Epithelial cell of esophagus (primary cell): Measurements from ENCODE around the gene OTUB1.
"Not testable (repeated sequence)": the region's sequence is repeated elsewhere in the genome, so short reads cannot be mapped to it uniquely, and the experiment has no call there.

Experiments used
- DNase-seq: peaks from one replicate; pipeline ENCODE4 v3.0.0; 2010; ENCODE audit warnings: low read depth
- H3K4me3 ChIP-seq: 2 replicates; pipeline ENCODE4 v1.5.1; 2011; ENCODE audit warnings: mild to moderate bottlenecking, low read length, control low read depth
- TF ChIP-seq, protein P1 (sequence below): IDR thresholded peaks from 2 replicates; pipeline ENCODE4 v1.5.1; 2011; ENCODE audit warnings: low read depth, mild to moderate bottlenecking, low read length, control low read depth, inconsistent platforms; ENCODE audit not compliant: insufficient read depth; ENCODE audit errors: missing control alignments

The OTUB1 gene

GRCh38 chr11:63961608-63962412, 24.4 kb upstream of the OTUB1 start:
- TF ChIP-seq, protein P1, sequence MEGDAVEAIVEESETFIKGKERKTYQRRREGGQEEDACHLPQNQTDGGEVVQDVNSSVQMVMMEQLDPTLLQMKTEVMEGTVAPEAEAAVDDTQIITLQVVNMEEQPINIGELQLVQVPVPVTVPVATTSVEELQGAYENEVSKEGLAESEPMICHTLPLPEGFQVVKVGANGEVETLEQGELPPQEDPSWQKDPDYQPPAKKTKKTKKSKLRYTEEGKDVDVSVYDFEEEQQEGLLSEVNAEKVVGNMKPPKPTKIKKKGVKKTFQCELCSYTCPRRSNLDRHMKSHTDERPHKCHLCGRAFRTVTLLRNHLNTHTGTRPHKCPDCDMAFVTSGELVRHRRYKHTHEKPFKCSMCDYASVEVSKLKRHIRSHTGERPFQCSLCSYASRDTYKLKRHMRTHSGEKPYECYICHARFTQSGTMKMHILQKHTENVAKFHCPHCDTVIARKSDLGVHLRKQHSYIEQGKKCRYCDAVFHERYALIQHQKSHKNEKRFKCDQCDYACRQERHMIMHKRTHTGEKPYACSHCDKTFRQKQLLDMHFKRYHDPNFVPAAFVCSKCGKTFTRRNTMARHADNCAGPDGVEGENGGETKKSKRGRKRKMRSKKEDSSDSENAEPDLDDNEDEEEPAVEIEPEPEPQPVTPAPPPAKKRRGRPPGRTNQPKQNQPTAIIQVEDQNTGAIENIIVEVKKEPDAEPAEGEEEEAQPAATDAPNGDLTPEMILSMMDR, result no peak
- H3K4me3 ChIP-seq, result no peak overlapping the region
- peak; percentile 82 for DNase-seq

DNA sequence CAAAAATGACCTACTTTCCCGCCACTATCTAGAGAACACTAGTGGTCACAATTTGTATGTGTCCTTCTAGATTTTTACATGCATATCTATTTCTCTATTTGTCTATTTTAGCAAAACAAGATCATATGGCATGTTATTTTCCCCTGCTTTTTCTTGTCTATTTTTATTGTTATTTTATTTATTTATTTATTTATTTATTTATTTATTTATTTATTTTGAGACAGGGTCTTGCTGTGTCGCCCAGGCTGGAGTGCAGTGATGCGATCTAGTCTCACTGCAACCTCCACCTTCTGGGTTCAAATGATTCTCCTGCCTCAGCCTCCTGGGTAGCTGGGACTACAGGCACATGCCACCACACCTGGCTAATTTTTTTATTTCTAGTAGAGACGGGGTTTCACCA, 22.3 kb upstream of the OTUB1 start:
- not testable (repeated sequence) for DNase-seq, H3K4me3 ChIP-seq

DNA sequence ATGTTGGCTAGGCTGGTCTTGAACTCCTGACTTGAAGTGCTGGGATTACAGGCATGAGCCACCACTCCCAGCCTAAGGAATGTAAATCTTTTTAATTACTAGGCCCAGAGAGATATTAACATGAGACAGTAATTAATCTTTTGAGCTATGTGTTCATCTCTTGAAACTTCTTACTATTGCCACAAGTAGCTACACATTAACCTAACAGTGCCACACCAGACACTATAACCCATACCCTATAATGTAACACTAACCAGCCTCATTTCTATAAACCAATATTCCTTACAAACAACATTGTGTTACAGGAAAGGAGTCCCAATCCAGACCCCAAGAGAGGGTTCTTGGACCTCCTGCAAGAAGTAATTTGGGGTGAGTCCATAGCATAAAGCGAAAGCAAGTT, 19.8 kb upstream of the OTUB1 start:
- no peak for DNase-seq
- H3K4me3 ChIP-seq, result no peak overlapping the region
- TF ChIP-seq, protein P1, result no peak

DNA sequence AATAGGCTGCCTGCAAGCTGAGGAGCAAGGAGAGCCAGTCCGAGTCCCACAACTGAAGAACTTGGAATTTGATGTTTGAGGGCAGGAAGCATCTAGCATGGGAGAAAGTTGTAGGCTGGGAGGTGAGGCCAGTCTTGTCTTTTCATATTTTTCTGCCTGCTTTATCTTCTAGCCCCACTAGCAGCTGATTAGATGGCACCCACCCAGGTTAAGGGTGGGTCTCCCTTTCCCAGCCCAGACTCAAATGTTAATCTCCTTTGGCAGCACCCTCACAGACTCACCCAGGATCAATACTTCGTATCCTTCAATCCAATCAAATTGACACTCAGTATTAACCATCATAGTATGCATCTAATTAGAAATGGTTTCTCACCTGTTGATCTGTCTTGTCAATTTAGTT, 16.8 kb upstream of the OTUB1 start:
- H3K4me3 ChIP-seq, result no peak overlapping the region
- no peak for DNase-seq
- TF ChIP-seq, protein P1, result no peak

- no peak overlapping the region for H3K4me3 ChIP-seq
- TF ChIP-seq, protein P1, result no peak
- no peak for DNase-seq
Measured at GRCh38 chr11:63970902-63971301, 15.3 kb upstream of the OTUB1 start.

GRCh38 chr11:63973912-63974258, 12.4 kb upstream of the OTUB1 start:
- H3K4me3 ChIP-seq, DNase-seq: not testable (repeated sequence)

DNA sequence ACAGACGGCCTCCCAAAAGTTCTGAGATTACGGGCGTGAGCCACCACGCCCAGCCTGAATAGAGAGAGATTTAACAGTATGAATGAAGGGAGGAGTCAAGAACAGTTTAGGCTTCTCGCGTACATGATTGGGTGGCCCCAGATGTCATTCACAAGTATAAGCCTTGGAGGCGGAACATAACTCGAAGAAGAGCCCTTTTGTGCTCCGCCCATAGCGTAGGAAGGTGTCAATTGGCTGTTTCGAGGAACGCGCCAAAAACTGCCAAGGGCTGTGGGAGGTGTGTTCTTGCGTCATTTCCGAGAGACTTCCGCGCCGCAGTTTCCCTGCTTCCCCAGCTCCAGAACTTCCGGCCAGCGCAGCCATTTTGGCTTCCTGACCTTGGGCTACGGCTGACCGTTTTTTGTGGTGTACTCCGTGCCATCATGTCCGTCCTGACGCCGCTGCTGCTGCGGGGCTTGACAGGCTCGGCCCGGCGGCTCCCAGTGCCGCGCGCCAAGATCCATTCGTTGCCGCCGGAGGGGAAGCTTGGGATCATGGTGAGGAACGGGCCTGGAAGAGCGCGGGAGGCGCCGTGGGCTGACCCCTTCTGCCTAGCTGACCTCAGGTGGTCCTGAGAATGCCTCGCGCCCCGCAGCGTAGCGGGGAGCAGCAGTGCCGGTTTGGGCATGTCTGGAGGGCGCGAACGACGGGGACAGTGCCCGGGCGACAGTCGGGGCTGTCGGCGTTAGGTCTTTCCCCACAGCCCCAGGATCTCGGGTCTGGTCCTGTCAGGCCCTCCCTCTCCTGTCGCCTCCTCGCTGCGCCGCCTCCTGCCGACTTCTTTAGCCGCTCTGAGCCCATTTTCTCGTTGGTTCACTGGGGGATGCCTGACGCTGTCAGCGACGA, 11.7 kb upstream of the OTUB1 start, which contains the start of gene COX8A:
Gene COX8A (plus strand): TSS at position 362 of the 885 bp plus-strand sequence. CDS start 61 bp downstream, at position 423.
- DNase-seq, result peak; percentile 100
- TF ChIP-seq, protein P1, result peak; percentile 8
- peak within 1 kb of the TSS; percentile 96 for H3K4me3 ChIP-seq
